Measurements from ENCODE around the gene ARHGAP10.

Gene ARHGAP10

DNA sequence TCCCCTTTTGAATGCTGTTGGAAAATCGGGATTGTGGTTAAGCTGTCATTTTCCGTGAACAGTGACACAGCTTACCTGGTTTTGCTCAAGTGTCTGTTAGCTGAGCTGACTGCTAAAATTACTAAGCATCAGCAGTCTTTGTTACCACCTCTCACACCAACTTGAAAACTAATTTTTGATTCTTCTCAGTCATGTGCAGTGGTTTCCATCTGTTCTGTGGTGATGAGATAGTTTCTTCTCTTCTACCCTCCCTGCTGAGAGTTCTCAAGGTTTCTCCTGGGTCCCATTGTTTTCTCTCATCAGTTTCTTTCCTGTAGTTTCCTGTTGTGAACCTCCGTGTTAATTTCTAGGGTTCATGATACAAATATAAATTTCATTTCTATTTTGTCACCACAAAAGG lies 225.6 kb downstream of the ARHGAP10 start:
- H3K4me3 ChIP-seq (ENCODE audit: low read depth, low read length) = no peak overlapping the region
- TF ChIP-seq, protein P1, sequence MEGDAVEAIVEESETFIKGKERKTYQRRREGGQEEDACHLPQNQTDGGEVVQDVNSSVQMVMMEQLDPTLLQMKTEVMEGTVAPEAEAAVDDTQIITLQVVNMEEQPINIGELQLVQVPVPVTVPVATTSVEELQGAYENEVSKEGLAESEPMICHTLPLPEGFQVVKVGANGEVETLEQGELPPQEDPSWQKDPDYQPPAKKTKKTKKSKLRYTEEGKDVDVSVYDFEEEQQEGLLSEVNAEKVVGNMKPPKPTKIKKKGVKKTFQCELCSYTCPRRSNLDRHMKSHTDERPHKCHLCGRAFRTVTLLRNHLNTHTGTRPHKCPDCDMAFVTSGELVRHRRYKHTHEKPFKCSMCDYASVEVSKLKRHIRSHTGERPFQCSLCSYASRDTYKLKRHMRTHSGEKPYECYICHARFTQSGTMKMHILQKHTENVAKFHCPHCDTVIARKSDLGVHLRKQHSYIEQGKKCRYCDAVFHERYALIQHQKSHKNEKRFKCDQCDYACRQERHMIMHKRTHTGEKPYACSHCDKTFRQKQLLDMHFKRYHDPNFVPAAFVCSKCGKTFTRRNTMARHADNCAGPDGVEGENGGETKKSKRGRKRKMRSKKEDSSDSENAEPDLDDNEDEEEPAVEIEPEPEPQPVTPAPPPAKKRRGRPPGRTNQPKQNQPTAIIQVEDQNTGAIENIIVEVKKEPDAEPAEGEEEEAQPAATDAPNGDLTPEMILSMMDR (IDR thresholded peaks at IDR 0.05; ENCODE audit: low read depth, low read length) = no peak
- in situ Hi-C loops (cut with HindIII; ENCODE audit: low sequenced_read_pairs) = no loop called here
- DNase-seq (ENCODE audit: low read depth, low spot score) = no peak

- no peak for DNase-seq (ENCODE audit: low read depth, low spot score)
- H3K4me3 ChIP-seq (ENCODE audit: low read depth, low read length) = no peak overlapping the region
- TF ChIP-seq, protein P1 (IDR thresholded peaks at IDR 0.05; ENCODE audit: low read depth, low read length) = no peak
- in situ Hi-C loops (cut with HindIII; ENCODE audit: low sequenced_read_pairs) = no loop called here
These were observed 226.2 kb downstream of the ARHGAP10 start for GRCh38 chr4:147958057-147958456.

GRCh38 chr4:147958489-147959065 lies 226.7 kb downstream of the ARHGAP10 start:
- no peak overlapping the region for H3K4me3 ChIP-seq (ENCODE audit: low read depth, low read length)
- DNase-seq (ENCODE audit: low read depth, low spot score) = no peak
- TF ChIP-seq, protein P1 (IDR thresholded peaks at IDR 0.05; ENCODE audit: low read depth, low read length) = no peak
- in situ Hi-C loops (cut with HindIII; ENCODE audit: low sequenced_read_pairs) = no loop called here

GRCh38 chr4:147960971-147961370 lies 229.1 kb downstream of the ARHGAP10 start:
- in situ Hi-C loops (cut with HindIII; ENCODE audit: low sequenced_read_pairs) = no loop called here
- no peak overlapping the region for H3K4me3 ChIP-seq (ENCODE audit: low read depth, low read length)
- DNase-seq (ENCODE audit: low read depth, low spot score) = no peak
- TF ChIP-seq, protein P1 (IDR thresholded peaks at IDR 0.05; ENCODE audit: low read depth, low read length) = no peak

- in situ Hi-C loops (cut with HindIII; ENCODE audit: low sequenced_read_pairs) = no loop called here
- DNase-seq (ENCODE audit: low read depth, low spot score) = no peak
- no peak overlapping the region for H3K4me3 ChIP-seq (ENCODE audit: low read depth, low read length)
- TF ChIP-seq, protein P1 (IDR thresholded peaks at IDR 0.05; ENCODE audit: low read depth, low read length) = no peak
These were observed 232.0 kb downstream of the ARHGAP10 start for GRCh38 chr4:147963839-147964238.

- in situ Hi-C loops (cut with HindIII; ENCODE audit: low sequenced_read_pairs) = no loop called here
- TF ChIP-seq, protein P1 (IDR thresholded peaks at IDR 0.05; ENCODE audit: low read depth, low read length) = no peak
- no peak overlapping the region for H3K4me3 ChIP-seq (ENCODE audit: low read depth, low read length)
- no peak for DNase-seq (ENCODE audit: low read depth, low spot score)
These were observed 232.5 kb downstream of the ARHGAP10 start for GRCh38 chr4:147964266-147964880.
